Small intestine (tissue), 7 donors: ENCODE results near the gene TMEM213. TPM values are rescaled to one million over a fixed set of nuclear protein-coding genes. Genes with fewer than 3 reads are reported as not detected.

Source experiments
- DNase-seq, 2 donors: peaks; one replicate each; pipeline versions ENCODE4 v3.0.0 to v3.0.0-alpha.2; 2013
- FAIRE-seq: peaks from 2 replicates; lab custom pipeline; 2012; peaks lifted over from hg19 to GRCh38; lab: Jason Lieb, UNC
- H3K27ac ChIP-seq, 3 donors: one replicate each; pipeline ENCODE4 v1.5.1; 2013; ENCODE audit warnings: low read length in 2 of 3, mild to moderate bottlenecking in 2 of 3, control low read depth in 1 of 3, inconsistent platforms in 1 of 3, low read depth in 1 of 3, moderate library complexity in 1 of 3
- H3K27me3 ChIP-seq, 3 donors: one replicate each; pipeline ENCODE4 v1.6.1; 2013; ENCODE audit warnings: low read length in 3 of 3, inconsistent platforms in 1 of 3; ENCODE audit not compliant: control insufficient read depth in 3 of 3, insufficient read depth in 3 of 3
- H3K36me3 ChIP-seq, 3 donors: one replicate each; pipeline ENCODE4 v1.6.1; 2013; ENCODE audit warnings: low read length in 3 of 3, inconsistent platforms in 1 of 3, low read depth in 1 of 3, mild to moderate bottlenecking in 1 of 3, moderate library complexity in 1 of 3; ENCODE audit not compliant: control insufficient read depth in 3 of 3, insufficient read depth in 2 of 3
- H3K4me1 ChIP-seq, 3 donors: one replicate each; pipeline ENCODE4 v1.6.1; 2013; ENCODE audit warnings: low read length in 2 of 3, inconsistent platforms in 1 of 3, low read depth in 1 of 3, mild to moderate bottlenecking in 1 of 3, moderate library complexity in 1 of 3; ENCODE audit not compliant: control insufficient read depth in 3 of 3, insufficient read depth in 2 of 3
- H3K4me3 ChIP-seq, 3 donors: one replicate each; pipeline ENCODE4 v1.5.1; 2013; ENCODE audit warnings: low read length in 3 of 3, control low read depth in 1 of 3, inconsistent platforms in 1 of 3, low read depth in 1 of 3, mild to moderate bottlenecking in 1 of 3, moderate library complexity in 1 of 3
- H3K9me3 ChIP-seq, 2 donors: one replicate each; pipeline ENCODE4 v1.6.1; 2013; ENCODE audit warnings: low read depth in 1 of 2, low read length in 1 of 2; ENCODE audit not compliant: control insufficient read depth in 2 of 2, insufficient read depth in 1 of 2
- WGBS, 3 donors: extraction: QIAGEN DNeasy Blood & Tissue Kit; methylation state at CpG; one replicate each; pipeline ENCODE4 v1.1.7; 2013; 5-methylcytosine and 5-hydroxymethylcytosine counted together
- polyA plus RNA-seq, 4 donors: library from polyadenylated mRNA; stranded (reverse) in 3 of 4; unstranded in 1 of 4; fragments of 200-250 nt in 3 of 4; fragments of 120-200 nt in 1 of 4; gene quantifications; one replicate each; pipeline versions ENCODE4 v1.2.1 to v1.2.3, GENCODE V29; 2013
- donor health status: healthy with polysubstance abuse.
- donor health status: control.
- donor health status: control.
- donor health status: Bipolar disorder and iron deficiency.
- donor health status: healthy.

The TMEM213 gene
- polyA plus RNA-seq, 4 donors, result 0.01 to 0.07 TPM; not detected in 2

GRCh38 chr7:138887085-138887710 lies 89.4 kb downstream of the TMEM213 start:
- Histone ChIP-seq H3K4me1 (no peaks in the 10 kb centered on the region), H3K27me3 (no peaks in the 10 kb centered on the region), H3K4me3 (no peak overlapping the region), H3K36me3 (peaks cover 0 to 5% (median 0%) of the 10 kb centered on the region in 3 donors), H3K27ac (no peak overlapping the region), H3K9me3 (no peaks in the 10 kb centered on the region)
- WGBS, 3 donors, result 88 to 93% (median 91%) methylated on average over 9 of the region's 9 CpGs
- no peak for FAIRE-seq
- DNase-seq, result no peak

Other genes starting within 250 kb of the TMEM213 start
- gene SVOPL, start 96.6 kb upstream of the TMEM213 start, polyA plus RNA-seq, result 1 to 10 TPM in 1 of 4 donors, under 1 TPM in 1, not detected in 2; 0.10 to 7.6 TPM
- under 1 TPM in 1 of 4 donors, not detected in 3; 0.06 TPM for gene ATP6V0A4, start 202 bp downstream of the TMEM213 start, polyA plus RNA-seq
- 1 to 10 TPM in 2 of 4 donors, under 1 TPM in 2; under 0.01 to 2.7 (median 1.2) TPM for gene KIAA1549, start 183.4 kb downstream of the TMEM213 start, polyA plus RNA-seq
- 10 to 100 TPM in 1 of 4 donors, 1 to 10 TPM in 1, not detected in 2; 1.7 to 10.7 TPM for gene ZC3HAV1L, start 238.0 kb downstream of the TMEM213 start, polyA plus RNA-seq